Effector memory CD8-positive, alpha-beta T cell (primary cell): ENCODE data around the gene FMNL3.
"Not testable (repeated sequence)": the region's sequence is repeated elsewhere in the genome, so short reads cannot be mapped to it uniquely, and the experiment has no call there.

ENCODE experiments used
- ATAC-seq: fragments of 150-1000 bp; cut with Tn5 transposase; replicated peaks from 2 replicates; pipeline ENCODE4 v1.10.0; 2021; ENCODE audit warnings: mild to moderate bottlenecking, moderate library complexity
- DNase-seq, 3 experiments: peaks; one replicate each; pipeline ENCODE4 v3.0.0; 2021
- H3K27ac Mint-ChIP-seq, 2 donors: one replicate each; pipeline ENCODE4 v1.8.0; 2022; ENCODE audit warnings: mild to moderate bottlenecking in 2 of 2, mixed read lengths in 2 of 2, moderate library complexity in 2 of 2
- H3K27me3 Mint-ChIP-seq, 2 donors: one replicate each; pipeline ENCODE4 v1.8.0; 2022; ENCODE audit warnings: mixed read lengths in 2 of 2
- H3K36me3 Mint-ChIP-seq: one replicate; pipeline ENCODE4 v1.8.0; 2022; ENCODE audit warnings: mild to moderate bottlenecking, moderate library complexity, mixed read lengths; ENCODE audit not compliant: insufficient read depth
- H3K4me1 Mint-ChIP-seq, 2 donors: one replicate each; pipeline ENCODE4 v1.8.0; 2022; ENCODE audit warnings: low read depth in 2 of 2, mixed read lengths in 2 of 2
- H3K4me3 Mint-ChIP-seq, 2 donors: one replicate each; pipeline ENCODE4 v1.8.0; 2022; ENCODE audit warnings: mild to moderate bottlenecking in 2 of 2, mixed read lengths in 2 of 2, moderate library complexity in 2 of 2
- H3K9me3 Mint-ChIP-seq, 2 donors: one replicate each; pipeline ENCODE4 v1.8.0; 2022; ENCODE audit warnings: mixed read lengths in 2 of 2
- total RNA-seq, 9 experiments: gene quantifications; one replicate each; lab custom pipeline; 2026; lab: John Stamatoyannopoulos, UW

FMNL3 gene, protein sequence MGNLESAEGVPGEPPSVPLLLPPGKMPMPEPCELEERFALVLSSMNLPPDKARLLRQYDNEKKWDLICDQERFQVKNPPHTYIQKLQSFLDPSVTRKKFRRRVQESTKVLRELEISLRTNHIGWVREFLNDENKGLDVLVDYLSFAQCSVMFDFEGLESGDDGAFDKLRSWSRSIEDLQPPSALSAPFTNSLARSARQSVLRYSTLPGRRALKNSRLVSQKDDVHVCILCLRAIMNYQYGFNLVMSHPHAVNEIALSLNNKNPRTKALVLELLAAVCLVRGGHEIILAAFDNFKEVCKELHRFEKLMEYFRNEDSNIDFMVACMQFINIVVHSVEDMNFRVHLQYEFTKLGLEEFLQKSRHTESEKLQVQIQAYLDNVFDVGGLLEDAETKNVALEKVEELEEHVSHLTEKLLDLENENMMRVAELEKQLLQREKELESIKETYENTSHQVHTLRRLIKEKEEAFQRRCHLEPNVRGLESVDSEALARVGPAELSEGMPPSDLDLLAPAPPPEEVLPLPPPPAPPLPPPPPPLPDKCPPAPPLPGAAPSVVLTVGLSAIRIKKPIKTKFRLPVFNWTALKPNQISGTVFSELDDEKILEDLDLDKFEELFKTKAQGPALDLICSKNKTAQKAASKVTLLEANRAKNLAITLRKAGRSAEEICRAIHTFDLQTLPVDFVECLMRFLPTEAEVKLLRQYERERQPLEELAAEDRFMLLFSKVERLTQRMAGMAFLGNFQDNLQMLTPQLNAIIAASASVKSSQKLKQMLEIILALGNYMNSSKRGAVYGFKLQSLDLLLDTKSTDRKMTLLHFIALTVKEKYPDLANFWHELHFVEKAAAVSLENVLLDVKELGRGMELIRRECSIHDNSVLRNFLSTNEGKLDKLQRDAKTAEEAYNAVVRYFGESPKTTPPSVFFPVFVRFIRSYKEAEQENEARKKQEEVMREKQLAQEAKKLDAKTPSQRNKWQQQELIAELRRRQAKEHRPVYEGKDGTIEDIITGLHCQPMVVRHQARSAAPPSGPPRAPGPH
- total RNA-seq = 76.0 to 172 (median 111) reads per million in 9 experiments

DNA sequence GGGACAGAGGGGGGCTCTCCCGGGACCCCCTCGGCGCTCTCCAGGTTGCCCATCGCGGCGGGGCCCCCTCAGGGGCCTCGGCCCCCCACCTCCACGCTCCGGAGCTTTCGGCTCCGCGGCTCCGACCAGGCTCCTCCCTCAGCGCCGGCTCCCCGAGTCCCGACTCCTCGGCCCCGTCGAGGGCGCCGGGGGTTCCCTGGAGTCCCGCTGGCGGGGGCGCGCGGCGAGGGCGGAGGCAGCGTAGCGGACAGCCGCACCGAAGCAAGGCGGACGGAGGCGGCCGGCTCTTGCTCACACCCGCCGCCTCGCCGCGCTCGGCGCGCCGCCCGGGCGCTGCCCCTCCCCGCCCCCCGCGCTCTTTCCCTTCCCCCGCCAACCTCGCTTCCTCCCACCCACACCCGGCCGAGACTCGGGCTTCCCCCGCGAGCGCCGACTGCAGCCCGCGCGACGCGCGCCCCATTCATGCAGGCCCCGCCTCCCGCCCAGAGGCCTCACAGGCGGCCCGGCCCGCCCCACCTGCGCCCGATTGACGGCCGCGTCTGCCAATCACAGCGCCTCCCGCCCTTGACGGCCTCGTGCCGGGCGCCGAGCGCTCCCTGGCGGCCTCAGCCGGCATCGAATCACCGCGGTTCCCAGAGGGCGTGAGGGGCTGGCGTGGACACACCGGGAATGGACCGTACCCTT, at the start of gene FMNL3:
TSS of gene FMNL3 (minus strand) at position 278 of the 684 bp plus-strand sequence. CDS start at position 53, 225 bp downstream.
- Mint-ChIP-seq H3K9me3 (no peaks in the 10 kb centered on the region), H3K4me3 (peak within 1 kb of the TSS; percentile 94), H3K4me1 (peaks cover 41 to 46% of the 10 kb centered on the region in 2 donors), H3K36me3 (peaks cover 5% of the 10 kb centered on the region), H3K27ac (peak within 1 kb of the TSS; percentile 83 to 88), H3K27me3 (peaks cover 0 to 14% of the 10 kb centered on the region in 2 donors)
- ATAC-seq = peak; percentile 93
- peak; percentile 99 to 100 (median 99) for DNase-seq

DNA sequence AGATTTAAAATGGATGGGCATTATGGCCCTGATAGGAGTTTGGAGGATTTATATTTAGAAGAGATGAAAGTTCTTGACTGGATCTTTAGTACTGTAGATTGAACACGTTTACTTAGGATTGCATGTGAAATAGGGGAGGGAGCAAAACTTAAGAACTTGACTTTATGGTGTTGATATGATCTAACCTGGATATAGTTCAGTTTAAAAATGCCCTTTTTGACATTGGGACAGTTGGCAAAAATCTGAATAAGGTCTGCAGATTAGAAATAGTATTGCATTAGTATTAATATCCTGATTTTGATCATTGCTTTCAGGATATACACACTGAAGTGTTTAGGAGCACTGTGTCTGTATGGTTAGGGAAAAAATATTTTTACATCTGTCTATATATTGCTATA, 43.8 kb upstream of the FMNL3 start:
- Mint-ChIP-seq H3K9me3 (no peaks in the 10 kb centered on the region), H3K27ac (peak overlapping the region; percentile 38 to 75), H3K4me1 (peaks cover 45 to 65% of the 10 kb centered on the region in 2 donors), H3K4me3 (peak overlapping the region; percentile 55 to 62), H3K36me3 (peaks cover 55% of the 10 kb centered on the region), H3K27me3 (no peaks in the 10 kb centered on the region)
- ATAC-seq (no peak), DNase-seq (no peak)

DNA sequence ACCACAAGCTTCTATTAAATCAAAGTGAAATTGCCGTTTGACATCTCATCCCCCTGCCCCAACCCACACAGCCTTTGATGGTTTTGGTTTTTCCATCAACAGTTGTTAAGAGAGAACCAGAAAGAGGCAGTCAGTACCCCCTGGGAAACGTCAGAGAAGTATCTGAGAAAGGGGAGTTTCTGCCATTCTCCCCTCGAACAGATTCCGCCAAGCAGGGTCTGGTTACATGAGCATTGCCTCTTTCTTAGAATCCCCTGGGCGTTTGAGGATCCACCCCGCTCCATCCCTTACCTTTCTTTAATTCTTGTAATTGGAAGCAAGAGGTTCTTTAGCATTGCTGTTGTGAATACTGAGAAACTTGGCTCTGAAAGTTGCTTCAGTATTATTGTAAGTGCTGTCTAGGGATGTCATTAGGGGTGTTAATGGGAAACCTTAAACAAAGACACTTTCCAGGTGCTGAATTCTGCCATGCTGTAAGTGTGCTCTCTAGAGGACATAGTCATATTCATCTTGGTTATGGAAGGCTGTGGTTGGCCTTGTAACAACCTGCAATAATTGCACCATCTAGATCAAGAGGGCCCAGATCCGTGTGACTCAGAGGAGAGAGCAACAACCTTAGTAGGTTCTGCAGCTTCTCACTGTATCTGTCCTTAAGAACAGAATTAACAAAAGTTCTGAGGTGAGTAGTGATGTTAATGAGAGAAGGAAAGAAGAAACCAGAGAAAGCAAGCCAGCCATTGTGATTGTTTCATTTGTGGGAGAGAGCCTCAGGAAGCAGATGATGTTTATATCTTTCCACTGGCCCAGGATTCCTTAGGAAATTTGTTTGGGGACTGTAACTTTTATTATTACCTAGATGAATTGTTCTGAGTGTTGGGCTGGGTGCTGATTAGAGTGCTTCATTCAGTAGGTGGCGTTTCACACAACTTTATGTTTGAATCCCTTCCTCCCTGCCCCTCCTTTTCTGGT, 43.1 kb upstream of the FMNL3 start:
- no peaks in the 10 kb centered on the region for H3K9me3 Mint-ChIP-seq
- no peaks in the 10 kb centered on the region for H3K27me3 Mint-ChIP-seq
- H3K4me1 Mint-ChIP-seq = peaks cover 45 to 70% of the 10 kb centered on the region in 2 donors
- H3K4me3 Mint-ChIP-seq = peak overlapping the region; percentile 55 to 62
- DNase-seq (no peak), ATAC-seq (peak; percentile 91)
- peak overlapping the region; percentile 38 to 75 for H3K27ac Mint-ChIP-seq
- H3K36me3 Mint-ChIP-seq = peaks cover 48% of the 10 kb centered on the region

DNA sequence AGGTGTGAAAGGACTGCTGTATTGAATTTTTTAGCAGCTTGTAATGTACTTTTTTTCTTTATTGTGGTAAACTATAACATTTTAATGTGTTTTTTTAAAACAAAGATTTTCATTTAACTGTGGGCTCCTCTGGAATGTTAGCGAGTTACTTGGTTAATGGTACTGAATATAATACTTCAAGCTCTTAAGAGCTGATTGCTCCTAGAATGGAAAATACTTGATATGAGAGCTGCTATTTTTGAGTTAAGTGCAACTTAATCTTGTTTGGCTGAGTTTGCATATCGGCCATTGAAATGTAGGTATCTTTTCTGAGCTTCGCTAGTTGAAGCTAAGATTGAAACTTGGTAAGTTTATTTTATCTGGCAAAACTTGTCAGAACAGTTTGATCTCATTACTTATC, 41.6 kb upstream of the FMNL3 start:
- H3K36me3 Mint-ChIP-seq = peaks cover 40% of the 10 kb centered on the region
- peaks cover 54 to 81% of the 10 kb centered on the region in 2 donors for H3K4me1 Mint-ChIP-seq
- no peaks in the 10 kb centered on the region for H3K9me3 Mint-ChIP-seq
- H3K4me3 Mint-ChIP-seq = peak overlapping the region; percentile 55 to 62
- no peaks in the 10 kb centered on the region for H3K27me3 Mint-ChIP-seq
- peak overlapping the region; percentile 38 to 75 for H3K27ac Mint-ChIP-seq
- no peak for ATAC-seq
- no peak for DNase-seq

DNA sequence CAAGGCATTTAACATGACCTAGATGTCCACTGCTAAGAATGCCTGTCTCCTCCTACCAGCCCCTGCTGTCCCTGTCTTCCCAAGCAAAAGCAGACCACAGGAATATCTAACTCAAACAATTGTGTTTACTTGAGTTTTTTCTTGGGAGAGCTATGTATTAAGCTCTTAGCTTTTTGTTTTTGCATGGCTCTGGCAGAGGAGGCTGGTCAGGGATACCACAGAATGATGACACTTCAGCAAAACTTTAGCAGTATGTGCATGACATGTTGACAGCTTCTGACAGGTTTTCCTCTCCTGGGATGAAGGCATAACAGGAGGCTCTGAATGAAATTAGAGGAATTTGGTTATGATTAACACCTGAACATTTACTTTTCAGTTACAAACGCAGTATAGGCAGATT, 41.1 kb upstream of the FMNL3 start:
- Mint-ChIP-seq H3K36me3 (peaks cover 39% of the 10 kb centered on the region), H3K27ac (peak overlapping the region; percentile 38 to 75), H3K4me3 (peak overlapping the region; percentile 38 to 62), H3K27me3 (no peaks in the 10 kb centered on the region), H3K4me1 (peaks cover 57 to 83% of the 10 kb centered on the region in 2 donors), H3K9me3 (no peaks in the 10 kb centered on the region)
- DNase-seq = no peak
- no peak for ATAC-seq

DNA sequence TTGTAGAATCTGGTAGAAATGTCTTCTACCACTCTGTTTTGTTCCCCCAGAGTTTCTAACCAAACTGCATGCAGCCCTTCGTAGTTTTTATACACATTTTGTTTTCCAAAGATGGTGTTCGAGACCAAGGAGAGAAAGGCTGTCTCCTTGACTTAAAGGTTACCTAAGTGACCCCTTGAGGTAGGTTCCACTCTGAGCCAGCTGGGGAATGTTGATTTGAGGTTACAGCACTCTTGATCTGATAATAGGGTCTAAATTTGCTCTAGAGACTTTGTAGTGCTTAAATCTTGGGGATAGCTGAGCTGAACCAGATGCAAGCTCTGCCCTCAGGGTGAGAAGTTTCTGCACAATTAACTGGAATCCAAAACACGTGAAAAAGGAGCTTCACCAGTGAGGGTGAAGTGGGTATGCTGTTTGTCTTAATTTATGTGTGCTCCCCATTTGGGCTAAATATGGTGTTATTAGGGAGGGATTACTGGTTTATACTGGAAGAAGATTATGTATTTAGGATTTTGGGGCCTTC, 37.2 kb upstream of the FMNL3 start:
- H3K36me3 Mint-ChIP-seq = peaks cover 44% of the 10 kb centered on the region

DNA sequence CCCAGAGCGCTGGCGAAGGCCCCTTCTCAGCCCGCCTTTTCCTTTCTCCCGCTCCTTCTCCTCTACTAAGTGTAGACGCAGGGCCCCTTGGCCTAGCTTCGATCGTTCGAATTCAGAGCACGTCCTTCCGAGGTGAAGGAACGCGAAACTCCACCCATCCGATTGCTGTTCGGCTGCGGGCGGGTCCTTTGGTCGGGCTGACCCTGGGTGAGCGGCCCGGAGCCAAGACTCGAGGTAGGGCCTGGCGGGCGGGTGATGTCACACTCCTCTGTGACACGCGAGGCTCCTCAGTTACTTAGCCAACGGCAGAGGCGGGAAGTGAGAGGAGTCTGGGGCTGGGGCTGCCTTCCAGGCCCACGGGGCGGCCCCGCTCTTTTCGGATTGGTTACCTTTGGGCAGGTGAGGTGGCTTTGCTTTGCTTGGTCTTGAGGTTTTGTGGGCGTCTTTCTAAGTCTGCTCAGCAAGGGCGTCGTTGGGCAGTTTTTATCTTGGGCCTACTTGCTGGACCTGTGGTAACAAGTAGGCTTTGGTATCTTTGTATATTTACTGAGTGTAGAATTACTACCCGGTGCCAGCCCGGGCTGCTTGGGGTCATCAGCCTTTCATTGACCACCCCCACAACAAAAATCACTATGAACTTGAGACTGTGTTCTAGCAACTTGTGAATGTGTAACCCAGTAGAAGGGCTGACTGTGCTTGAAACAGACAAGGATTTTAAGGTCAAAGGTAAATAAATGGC, 34.8 kb upstream of the FMNL3 start:
- peaks cover 37% of the 10 kb centered on the region for H3K36me3 Mint-ChIP-seq
- peak overlapping the region; percentile 93 to 95 for H3K27ac Mint-ChIP-seq
- no peaks in the 10 kb centered on the region for H3K27me3 Mint-ChIP-seq
- ATAC-seq = peak; percentile 73
- no peaks in the 10 kb centered on the region for H3K9me3 Mint-ChIP-seq
- peak; percentile 85 to 89 (median 89) for DNase-seq
- peaks cover 42 to 49% of the 10 kb centered on the region in 2 donors for H3K4me1 Mint-ChIP-seq
- peak overlapping the region; percentile 80 to 83 for H3K4me3 Mint-ChIP-seq

More for the DNA sequence above, 37.2 kb upstream of the FMNL3 start:
- Mint-ChIP-seq H3K27me3 (no peaks in the 10 kb centered on the region), H3K4me1 (peaks cover 55 to 68% of the 10 kb centered on the region in 2 donors), H3K4me3 (peak overlapping the region; percentile 26 to 63), H3K9me3 (no peaks in the 10 kb centered on the region), H3K27ac (peak overlapping the region; percentile 66 to 93)
- DNase-seq (no peak), ATAC-seq (no peak)

DNA sequence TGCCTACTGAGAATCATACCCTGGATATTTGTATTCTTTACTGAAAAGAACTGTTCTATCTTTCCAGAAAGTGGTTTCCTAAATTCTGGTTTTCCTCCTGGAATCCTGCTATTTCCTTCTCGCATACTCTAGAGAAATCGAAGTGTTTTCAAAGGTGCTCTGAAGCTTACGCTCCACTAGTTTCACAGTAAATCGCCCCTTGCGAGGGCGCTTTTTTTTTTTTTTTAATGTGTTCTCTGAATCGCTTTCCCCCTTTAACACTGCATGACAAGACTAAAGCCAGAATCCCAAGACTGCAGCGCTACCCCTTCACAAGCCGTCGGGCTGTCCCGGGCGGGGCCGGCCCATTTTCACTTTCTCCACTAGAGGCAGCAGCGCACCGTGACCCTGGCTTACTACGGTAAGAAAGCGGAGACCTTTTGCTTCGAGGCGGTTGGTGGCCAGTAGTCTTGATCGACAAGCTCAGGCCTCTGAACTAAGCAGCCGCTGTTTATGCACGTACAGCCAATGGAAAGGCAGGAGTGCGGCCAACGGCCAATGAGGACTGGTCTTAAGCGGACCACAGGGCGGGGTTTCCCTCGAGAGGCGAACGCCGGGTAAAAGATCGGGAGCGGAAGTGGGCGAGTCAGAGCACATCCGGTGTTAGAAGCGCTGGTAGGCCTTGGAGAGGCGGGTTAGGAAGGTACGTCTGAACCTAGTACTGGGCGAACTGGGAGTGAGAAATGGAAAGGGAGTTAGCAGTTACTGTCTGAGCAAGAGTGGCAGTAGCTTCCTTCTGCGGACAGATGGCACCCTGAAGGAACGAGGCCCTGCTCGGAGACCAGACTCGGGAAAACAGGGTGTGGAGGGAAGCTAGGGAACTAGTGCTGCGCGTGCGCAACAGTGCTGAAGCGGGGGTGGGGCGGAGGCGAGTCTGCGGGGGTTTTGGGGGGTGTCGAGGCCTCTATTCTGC, 34.0 kb upstream of the FMNL3 start, which contains the start of gene TMBIM6:
TSS of gene TMBIM6 (plus strand) at position 628 of the 952 bp plus-strand sequence. CDS start 10,937 bp downstream, outside the sequence.
- peaks cover 32% of the 10 kb centered on the region for H3K36me3 Mint-ChIP-seq
- peak within 1 kb of the TSS; percentile 93 to 95 for H3K27ac Mint-ChIP-seq
- peak; percentile 97 to 99 (median 97) for DNase-seq
- peak within 1 kb of the TSS; percentile 80 to 83 for H3K4me3 Mint-ChIP-seq
- peak; percentile 80 for ATAC-seq
- H3K9me3 Mint-ChIP-seq = no peaks in the 10 kb centered on the region
- peaks cover 34 to 41% of the 10 kb centered on the region in 2 donors for H3K4me1 Mint-ChIP-seq
- H3K27me3 Mint-ChIP-seq = no peaks in the 10 kb centered on the region

DNA sequence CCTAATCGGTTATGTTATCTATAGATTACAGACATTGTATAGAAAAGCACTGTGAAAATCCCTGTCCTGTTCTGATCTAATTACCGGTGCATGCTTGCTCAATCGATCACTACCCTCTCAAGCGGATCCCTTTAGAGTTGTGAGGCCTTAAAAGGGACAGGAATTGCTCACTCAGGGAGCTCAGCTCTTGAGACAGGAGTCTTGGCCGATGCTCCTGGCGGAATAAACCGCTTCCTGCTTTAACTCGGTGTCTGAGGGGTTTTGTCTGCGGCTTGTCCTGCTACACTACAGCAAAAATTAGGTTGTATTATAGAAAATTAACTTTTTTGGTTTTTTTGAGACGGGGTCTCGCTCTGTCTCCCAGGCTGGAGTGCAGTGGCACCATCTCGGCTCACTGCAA, 33.1 kb upstream of the FMNL3 start:
- H3K4me3 Mint-ChIP-seq, H3K27ac Mint-ChIP-seq, H3K9me3 Mint-ChIP-seq, H3K27me3 Mint-ChIP-seq, ATAC-seq, DNase-seq: not testable (repeated sequence)
- Mint-ChIP-seq H3K4me1 (peaks cover 31 to 34% of the 10 kb centered on the region in 2 donors), H3K36me3 (peaks cover 32% of the 10 kb centered on the region)

DNA sequence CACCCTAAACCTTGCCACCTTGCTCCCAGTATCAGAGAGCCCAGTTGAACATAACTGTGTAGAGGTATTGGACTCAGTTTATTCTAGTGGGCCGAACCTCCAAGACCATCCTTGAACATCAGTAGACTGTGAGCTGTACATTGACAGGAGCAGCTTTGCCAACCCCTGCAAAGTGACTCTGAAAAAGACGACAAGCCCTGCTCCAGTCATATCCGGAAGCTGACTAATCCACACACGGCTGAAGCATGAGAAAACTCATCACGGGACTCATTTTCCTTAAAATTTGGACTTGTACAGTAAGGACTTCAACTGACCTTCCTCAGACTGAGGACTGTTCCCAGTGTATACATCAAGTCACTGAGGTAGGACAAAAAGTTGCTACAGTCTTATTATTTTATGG, 31.5 kb upstream of the FMNL3 start:
- H3K9me3 Mint-ChIP-seq, ATAC-seq, H3K4me3 Mint-ChIP-seq, DNase-seq, H3K27ac Mint-ChIP-seq: not testable (repeated sequence)
- Mint-ChIP-seq H3K27me3 (peaks cover 10% of the 10 kb centered on the region in 2 donors), H3K36me3 (peaks cover 25% of the 10 kb centered on the region), H3K4me1 (peaks cover 18 to 24% of the 10 kb centered on the region in 2 donors)
